Measurements from ENCODE around the gene RBM5.

RBM5 gene

GRCh38 chr3:50162034-50162883, 73.5 kb downstream of the RBM5 start:
- no peaks in the 10 kb centered on the region for H3F3A ChIP-seq (ENCODE audit: insufficient read depth)
- no peaks in the 10 kb centered on the region for H3K79me2 ChIP-seq (ENCODE audit: insufficient read depth, low read length)
- no peak overlapping the region for H3K9ac ChIP-seq (ENCODE audit: low read length)
- H3K27me3 ChIP-seq (ENCODE audit: low read length) = no peaks in the 10 kb centered on the region
- no peaks in the 10 kb centered on the region for H3K36me3 ChIP-seq (ENCODE audit: low read length)
- H4K20me1 ChIP-seq (ENCODE audit: low read depth, low read length) = no peaks in the 10 kb centered on the region
- no peak overlapping the region for H3K4me3 ChIP-seq (ENCODE audit: insufficient read depth, low read length, poor library complexity, severe bottlenecking)
- no peaks in the 10 kb centered on the region for H3K9me3 ChIP-seq (ENCODE audit: insufficient read depth, low read length)
- no peaks in the 10 kb centered on the region for H3K9me2 ChIP-seq (replicated peaks; ENCODE audit: insufficient read depth, low read length)
- no peak overlapping the region for H2AFZ ChIP-seq (ENCODE audit: low read depth, low read length, severe bottlenecking)
- H3K27ac ChIP-seq (ENCODE audit: low read depth, low read length) = no peak overlapping the region
- no peak overlapping the region for H3K4me2 ChIP-seq (ENCODE audit: low read depth, low read length, poor library complexity, severe bottlenecking)
- TF ChIP-seq CTCF (IDR thresholded peaks at IDR 0.05; ENCODE audit: insufficient read depth, low read length, poor library complexity, severe bottlenecking) (no peak), EZH2phosphoT487 (conservative IDR thresholded peaks at IDR 0.05; ENCODE audit: low read length) (no peak)

GRCh38 chr3:50163572-50164455, 75.1 kb downstream of the RBM5 start:
- Histone ChIP-seq H3K4me2 (ENCODE audit: low read depth, low read length, poor library complexity, severe bottlenecking) (no peak overlapping the region), H3K4me3 (ENCODE audit: insufficient read depth, low read length, poor library complexity, severe bottlenecking) (no peak overlapping the region), H3K9me2 (replicated peaks; ENCODE audit: insufficient read depth, low read length) (no peaks in the 10 kb centered on the region), H3K36me3 (ENCODE audit: low read length) (no peaks in the 10 kb centered on the region), H3K27ac (ENCODE audit: low read depth, low read length) (no peak overlapping the region), H3K9me3 (ENCODE audit: insufficient read depth, low read length) (no peaks in the 10 kb centered on the region), H3K27me3 (ENCODE audit: low read length) (no peaks in the 10 kb centered on the region), H3F3A (ENCODE audit: insufficient read depth) (no peaks in the 10 kb centered on the region), H3K9ac (ENCODE audit: low read length) (no peak overlapping the region), H2AFZ (ENCODE audit: low read depth, low read length, severe bottlenecking) (no peak overlapping the region), H3K79me2 (ENCODE audit: insufficient read depth, low read length) (no peaks in the 10 kb centered on the region), H4K20me1 (ENCODE audit: low read depth, low read length) (no peaks in the 10 kb centered on the region)
- TF ChIP-seq EZH2phosphoT487 (conservative IDR thresholded peaks at IDR 0.05; ENCODE audit: low read length) (no peak), CTCF (IDR thresholded peaks at IDR 0.05; ENCODE audit: insufficient read depth, low read length, poor library complexity, severe bottlenecking) (no peak)

GRCh38 chr3:50164481-50164880, 75.8 kb downstream of the RBM5 start:
- Histone ChIP-seq H3F3A (ENCODE audit: insufficient read depth) (no peaks in the 10 kb centered on the region), H3K4me2 (ENCODE audit: low read depth, low read length, poor library complexity, severe bottlenecking) (no peak overlapping the region), H3K27ac (ENCODE audit: low read depth, low read length) (no peak overlapping the region), H3K9me2 (replicated peaks; ENCODE audit: insufficient read depth, low read length) (no peaks in the 10 kb centered on the region), H2AFZ (ENCODE audit: low read depth, low read length, severe bottlenecking) (no peak overlapping the region), H3K27me3 (ENCODE audit: low read length) (no peaks in the 10 kb centered on the region), H4K20me1 (ENCODE audit: low read depth, low read length) (no peaks in the 10 kb centered on the region), H3K9me3 (ENCODE audit: insufficient read depth, low read length) (no peaks in the 10 kb centered on the region), H3K36me3 (ENCODE audit: low read length) (no peaks in the 10 kb centered on the region), H3K9ac (ENCODE audit: low read length) (no peak overlapping the region), H3K4me3 (ENCODE audit: insufficient read depth, low read length, poor library complexity, severe bottlenecking) (no peak overlapping the region), H3K79me2 (ENCODE audit: insufficient read depth, low read length) (no peaks in the 10 kb centered on the region)
- no peak for TF ChIP-seq EZH2phosphoT487 (conservative IDR thresholded peaks at IDR 0.05; ENCODE audit: low read length)
- TF ChIP-seq CTCF (IDR thresholded peaks at IDR 0.05; ENCODE audit: insufficient read depth, low read length, poor library complexity, severe bottlenecking) = no peak

All from SU-DHL-6 (cell line).